GM21528 (cell line): ENCODE measurements around the gene TAS1R3.

Source experiments
- ATAC-seq: cut with Tn5 transposase; IDR thresholded peaks from one replicate; pipeline ENCODE4 v1.9.1; 2021; ENCODE audit warnings: mild to moderate bottlenecking, moderate library complexity; ENCODE audit not compliant: unreplicated experiment, low FRiP score

Gene TAS1R3

DNA sequence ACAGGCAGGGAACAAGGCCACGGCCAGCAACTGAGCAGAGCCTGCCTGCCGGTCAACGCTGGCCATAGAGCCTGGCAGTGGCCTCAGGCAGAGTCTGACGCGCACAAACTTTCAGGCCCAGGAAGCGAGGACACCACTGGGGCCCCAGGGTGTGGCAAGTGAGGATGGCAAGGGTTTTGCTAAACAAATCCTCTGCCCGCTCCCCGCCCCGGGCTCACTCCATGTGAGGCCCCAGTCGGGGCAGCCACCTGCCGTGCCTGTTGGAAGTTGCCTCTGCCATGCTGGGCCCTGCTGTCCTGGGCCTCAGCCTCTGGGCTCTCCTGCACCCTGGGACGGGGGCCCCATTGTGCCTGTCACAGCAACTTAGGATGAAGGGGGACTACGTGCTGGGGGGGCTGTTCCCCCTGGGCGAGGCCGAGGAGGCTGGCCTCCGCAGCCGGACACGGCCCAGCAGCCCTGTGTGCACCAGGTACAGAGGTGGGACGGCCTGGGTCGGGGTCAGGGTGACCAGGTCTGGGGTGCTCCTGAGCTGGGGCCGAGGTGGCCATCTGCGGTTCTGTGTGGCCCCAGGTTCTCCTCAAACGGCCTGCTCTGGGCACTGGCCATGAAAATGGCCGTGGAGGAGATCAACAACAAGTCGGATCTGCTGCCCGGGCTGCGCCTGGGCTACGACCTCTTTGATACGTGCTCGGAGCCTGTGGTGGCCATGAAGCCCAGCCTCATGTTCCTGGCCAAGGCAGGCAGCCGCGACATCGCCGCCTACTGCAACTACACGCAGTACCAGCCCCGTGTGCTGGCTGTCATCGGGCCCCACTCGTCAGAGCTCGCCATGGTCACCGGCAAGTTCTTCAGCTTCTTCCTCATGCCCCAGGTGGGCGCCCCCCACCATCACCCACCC, at the start of gene TAS1R3:
TAS1R3 (plus strand) TSS at position 213 of the 898 bp plus-strand sequence; CDS start at position 279, 66 bp downstream.
- ATAC-seq: no peak

DNA sequence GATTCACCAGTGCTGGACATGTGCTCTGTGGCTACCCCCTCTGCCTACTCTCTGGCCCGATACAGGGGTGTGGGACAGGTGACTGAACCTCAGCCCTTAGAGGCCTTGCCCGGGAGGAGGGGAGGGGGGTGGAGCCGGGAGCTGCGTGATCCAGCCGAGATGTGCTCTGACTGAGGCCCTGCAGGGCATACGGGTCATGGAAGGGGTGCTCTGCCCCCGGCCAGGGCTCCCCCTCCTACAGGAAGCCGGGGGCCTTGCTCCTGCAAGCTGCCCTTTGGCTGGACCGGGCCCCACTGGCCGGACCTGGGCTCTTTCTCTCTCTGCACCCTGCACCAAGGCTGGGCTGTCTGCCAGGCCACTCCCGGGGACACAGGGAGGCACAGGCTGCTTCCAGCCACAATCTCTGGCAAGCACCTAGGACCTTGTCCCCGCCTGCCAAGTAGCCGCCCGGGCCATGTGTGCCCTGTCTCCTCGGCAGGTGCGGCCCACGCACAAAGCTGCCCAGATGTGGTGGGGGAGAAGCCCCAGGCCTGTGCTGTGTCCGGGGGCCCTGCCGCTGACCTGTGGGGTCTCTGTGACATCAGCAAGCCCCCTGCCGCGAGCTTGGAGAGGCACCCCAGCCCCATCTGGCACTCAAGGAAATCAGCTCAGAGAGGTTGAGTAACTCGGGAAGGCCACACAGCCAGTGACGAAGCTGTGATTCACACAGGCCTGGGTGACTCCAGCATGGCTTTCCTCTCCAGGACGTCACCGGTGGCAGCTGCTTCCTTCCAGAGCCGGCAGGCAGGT, 49.4 kb upstream of the TAS1R3 start:
- ATAC-seq: no peak

GRCh38 chr1:1282998-1283397, 48.1 kb upstream of the TAS1R3 start:
- no peak for ATAC-seq

DNA sequence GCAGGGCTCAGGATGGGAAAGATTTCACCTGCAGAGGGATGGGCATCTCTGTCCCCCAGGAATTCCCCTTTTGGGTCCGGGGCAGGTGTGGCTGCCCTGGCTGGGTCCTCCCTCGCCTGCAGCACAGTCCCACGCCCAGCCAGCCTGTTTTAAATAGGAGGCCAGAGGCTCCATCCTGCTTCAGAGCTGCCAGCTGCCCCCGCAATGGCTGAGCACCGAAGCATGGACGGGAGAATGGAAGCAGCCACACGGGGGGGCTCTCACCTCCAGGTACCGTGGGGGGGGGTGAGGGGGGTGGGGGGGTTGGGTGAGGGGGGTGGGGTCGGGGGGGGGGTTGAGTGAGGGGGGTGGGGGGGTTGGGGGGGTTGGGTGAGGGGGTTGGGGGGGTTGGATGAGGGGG, 47.3 kb upstream of the TAS1R3 start:
- ATAC-seq: no peak

GRCh38 chr1:1284221-1285101, 46.6 kb upstream of the TAS1R3 start:
- no peak for ATAC-seq

DNA sequence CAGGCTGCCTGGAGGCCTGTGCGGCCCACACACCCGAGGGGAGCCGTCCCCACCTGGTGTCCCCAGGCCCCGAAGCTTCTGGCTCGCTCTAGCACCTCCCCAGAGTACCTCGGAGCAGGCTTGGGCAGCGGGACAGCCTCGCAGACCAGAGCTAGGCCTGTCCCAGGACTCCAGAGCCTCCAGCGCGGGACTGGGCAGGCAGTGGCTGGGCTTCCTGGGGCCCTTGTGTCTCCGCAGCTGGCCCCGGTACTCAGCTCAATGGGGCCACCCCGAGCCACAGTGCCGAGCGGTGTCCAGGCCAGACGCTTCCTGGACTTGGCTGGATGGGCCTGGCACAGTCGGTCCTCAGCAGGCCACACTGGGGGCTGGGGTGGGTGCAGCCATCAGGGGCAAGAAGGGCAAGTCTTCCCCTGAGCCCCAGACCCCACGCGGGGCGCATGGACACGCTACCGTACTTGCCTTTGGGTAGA, 45.9 kb upstream of the TAS1R3 start:
- no peak for ATAC-seq

DNA sequence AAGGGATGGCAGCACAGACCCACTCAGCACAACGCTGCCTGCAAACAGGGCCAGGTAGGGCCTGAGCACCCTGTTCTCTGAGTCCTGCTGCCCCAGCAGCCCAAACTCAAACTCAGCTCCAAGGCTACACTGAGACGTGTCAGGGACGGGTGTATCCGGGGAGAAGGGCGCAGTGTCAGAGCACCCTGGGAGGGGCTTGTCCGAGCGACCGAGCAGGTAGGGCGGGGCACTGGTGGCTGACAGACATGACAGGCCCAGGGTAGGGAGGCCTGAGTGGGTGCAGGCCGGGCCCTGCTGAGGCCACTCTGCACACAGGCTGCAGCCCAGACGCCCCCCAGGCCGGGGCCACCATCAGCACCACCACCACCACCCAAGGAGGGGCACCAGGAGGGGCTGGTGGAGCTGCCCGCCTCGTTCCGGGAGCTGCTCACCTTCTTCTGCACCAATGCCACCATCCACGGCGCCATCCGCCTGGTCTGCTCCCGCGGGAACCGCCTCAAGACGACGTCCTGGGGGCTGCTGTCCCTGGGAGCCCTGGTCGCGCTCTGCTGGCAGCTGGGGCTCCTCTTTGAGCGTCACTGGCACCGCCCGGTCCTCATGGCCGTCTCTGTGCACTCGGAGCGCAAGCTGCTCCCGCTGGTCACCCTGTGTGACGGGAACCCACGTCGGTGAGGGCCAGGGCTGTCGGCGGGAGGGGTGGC, 45.3 kb upstream of the TAS1R3 start:
- ATAC-seq: no peak

DNA sequence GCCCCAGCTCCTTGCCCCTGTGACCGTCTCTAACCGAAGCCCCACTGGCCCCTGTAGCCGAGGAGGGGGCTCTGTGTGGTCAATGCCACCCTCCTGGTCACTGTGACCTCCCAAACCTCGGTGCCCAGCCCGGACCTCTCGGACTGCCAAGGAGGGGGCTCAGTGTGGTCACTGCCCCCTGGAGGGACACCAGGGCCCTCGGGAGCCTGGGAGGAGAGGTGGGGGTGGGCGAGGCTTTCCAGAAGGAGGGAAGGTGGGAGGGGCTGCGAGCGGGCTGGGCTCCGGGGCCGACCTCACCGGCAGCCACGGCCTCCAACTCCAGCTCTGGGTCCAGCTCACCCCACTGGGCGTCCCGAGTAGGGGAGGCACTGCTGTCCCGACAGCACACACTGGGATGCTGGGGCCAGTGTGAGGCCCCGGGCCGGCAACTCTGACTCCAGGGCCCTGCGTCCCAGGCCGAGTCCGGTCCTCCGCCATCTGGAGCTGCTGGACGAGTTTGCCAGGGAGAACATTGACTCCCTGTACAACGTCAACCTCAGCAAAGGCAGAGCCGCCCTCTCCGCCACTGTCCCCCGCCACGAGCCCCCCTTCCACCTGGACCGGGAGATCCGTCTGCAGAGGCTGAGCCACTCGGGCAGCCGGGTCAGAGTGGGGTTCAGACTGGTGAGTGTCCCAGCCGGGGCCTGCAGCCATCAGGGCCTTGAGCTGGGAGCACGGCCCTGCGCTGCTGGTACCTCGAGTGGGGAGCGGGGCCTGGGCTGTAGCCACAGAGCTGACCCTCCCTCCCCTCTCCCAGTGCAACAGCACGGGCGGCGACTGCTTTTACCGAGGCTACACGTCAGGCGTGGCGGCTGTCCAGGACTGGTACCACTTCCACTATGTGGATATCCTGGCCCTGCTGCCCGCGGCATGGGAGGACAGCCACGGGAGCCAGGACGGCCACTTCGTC, 44.5 kb upstream of the TAS1R3 start:
- ATAC-seq: no peak

- ATAC-seq: no peak
Observed at GRCh38 chr1:1287288-1288110, 43.6 kb upstream of the TAS1R3 start.

- no peak for ATAC-seq
Observed at GRCh38 chr1:1290238-1290731, 40.8 kb upstream of the TAS1R3 start.

DNA sequence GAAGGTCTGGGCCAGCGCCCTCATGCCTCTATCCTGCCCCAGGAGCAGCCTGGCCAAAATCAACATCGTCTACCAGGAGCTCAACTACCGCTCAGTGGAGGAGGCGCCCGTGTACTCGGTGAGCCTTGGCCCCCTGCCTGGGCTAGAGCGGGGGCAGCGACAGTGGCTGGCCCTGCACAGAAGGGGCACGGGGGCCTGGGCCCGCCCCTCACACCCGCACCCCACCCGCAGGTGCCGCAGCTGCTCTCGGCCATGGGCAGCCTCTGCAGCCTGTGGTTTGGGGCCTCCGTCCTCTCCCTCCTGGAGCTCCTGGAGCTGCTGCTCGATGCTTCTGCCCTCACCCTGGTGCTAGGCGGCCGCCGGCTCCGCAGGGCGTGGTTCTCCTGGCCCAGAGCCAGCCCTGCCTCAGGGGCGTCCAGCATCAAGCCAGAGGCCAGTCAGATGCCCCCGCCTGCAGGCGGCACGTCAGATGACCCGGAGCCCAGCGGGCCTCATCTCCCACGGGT, 40.0 kb upstream of the TAS1R3 start:
- no peak for ATAC-seq

DNA sequence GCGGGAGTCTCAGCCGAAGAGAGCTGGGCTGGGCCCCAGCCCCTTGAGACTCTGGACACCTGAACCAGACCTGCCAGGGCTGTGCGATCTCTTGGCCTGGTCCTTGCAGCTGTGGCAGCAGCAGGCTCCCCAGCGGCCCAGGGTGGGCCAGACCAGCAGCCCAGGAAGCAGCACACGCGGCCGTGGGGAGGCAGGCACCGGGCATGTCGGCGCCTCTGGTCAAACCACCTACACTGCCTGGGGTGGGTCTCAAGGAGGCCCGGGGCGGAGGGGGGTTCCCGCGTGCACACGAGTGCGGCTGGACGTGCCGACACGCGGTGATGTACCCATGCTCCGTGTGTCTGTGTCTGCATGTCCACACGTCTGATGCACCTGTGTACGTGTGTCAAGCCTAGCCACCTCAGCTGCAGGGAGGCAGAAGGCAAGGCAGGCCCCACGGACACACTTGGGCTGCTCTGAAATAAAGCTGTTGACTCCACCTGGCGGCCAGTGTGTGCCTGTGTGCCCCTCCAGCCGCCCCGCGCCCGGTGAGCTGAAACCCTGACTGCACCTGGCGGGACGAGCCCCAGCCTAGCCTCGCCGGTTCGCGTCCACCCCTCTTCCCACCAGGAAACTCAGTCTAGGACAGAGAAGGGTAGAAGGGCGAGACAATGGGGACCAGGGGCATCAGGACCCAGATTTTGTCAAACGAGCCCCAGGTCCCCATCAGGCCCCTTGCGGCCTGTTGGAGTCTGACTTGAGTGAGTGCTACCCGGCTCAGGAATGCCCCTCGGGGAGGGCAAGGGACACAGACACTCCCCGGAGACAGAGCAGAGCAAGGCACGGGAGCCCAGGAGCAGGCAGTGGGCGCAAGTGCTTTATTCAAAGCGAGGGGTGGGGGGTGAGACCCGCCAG, 39.3 kb upstream of the TAS1R3 start:
- ATAC-seq: no peak

DNA sequence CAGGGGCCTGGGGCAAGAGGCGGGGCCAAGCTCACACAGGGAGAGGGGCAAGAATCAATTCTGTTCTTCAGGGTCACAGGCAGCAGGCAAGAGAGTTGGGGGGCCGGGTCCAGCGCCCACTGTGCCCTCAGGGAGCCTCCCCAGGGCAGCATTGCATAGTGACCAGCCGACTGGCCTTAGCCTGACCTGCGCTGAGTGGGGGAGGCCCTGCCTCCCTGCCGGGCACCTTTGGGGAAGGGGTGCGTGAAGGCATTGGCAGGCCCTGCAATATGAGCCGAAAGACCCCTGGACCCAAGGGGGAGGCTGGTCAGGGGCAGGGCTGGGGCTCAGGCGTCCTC, 38.7 kb upstream of the TAS1R3 start:
- no peak for ATAC-seq

GRCh38 chr1:1292851-1293250, 38.2 kb upstream of the TAS1R3 start:
- no peak for ATAC-seq

DNA sequence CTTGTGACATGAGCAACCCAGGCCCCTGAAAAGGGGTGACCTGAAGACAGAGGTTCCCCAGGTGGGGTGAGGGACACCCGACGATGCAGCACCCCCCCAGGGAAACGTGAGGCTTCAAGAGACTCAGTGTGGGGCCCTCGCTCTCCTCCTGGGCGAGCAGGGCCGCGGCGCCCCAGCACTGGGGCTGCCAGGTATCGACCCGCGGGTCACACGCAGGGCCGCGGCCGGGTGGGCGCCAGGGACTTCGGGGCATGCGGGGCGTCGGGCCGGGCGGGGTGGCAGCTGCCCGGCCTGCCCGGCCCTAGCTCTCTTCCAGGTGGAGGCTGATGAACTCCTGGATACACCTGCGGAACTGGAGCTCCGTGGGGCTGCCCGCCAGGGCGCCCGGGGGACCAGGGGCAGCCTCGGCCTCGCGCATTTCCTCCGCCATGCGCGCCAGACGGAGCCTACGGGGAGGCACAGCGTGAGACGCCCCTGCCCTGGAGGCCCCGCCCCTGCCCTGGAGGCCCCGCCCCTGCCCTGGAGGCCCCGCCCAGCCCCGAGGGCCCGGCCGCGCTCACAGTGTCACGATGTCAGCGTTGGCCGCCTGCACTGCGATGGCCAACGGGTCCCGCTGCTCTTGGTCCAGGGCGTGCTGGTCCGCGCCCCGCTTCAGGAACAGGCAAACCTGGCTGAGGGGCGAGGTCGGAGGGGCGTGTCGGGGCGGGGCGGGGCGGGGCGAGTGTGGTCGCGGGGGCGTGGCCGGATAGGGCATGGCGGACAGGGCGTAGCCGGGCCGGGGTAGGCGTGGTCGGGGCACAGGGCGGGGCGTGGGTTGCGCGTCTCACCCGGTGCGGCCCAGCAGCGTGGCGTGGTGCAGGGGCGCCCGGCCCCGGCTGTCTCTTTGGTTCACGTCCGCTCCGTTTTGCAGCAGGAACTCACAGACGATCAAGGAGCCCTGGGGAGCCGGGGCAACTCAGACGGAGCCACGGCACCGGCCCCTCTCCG, 37.5 kb upstream of the TAS1R3 start:
- no peak for ATAC-seq
